PC-9 (cell line): ENCODE data around the gene FOXC2. TPM values are rescaled to one million over a fixed set of nuclear protein-coding genes. Genes with fewer than 3 reads are reported as not detected.

Experiments used
- BruUV-seq: library from RNA; stranded (reverse); fragments of 400-500 nt; replicated peaks from 2 replicates; lab custom pipeline; 2021; lab: Mats Ljungman, UMichigan
- CTCF ChIA-PET: fragments of 300-600 bp; sonication (Branson Sonifier 250); formaldehyde crosslinking; loops from one replicate; lab custom pipeline; 2022; ENCODE audit warnings: antibody characterized with exemption; lab: Charles Lee
- POLR2A ChIA-PET: fragments of 300-600 bp; sonication (Branson Sonifier 250); formaldehyde crosslinking; loops from one replicate; lab custom pipeline; 2022; ENCODE audit warnings: antibody characterized with exemption; ENCODE audit not compliant: unreplicated experiment; lab: Charles Lee
- DNase-seq, 2 experiments: peaks; one replicate each; pipeline versions ENCODE4 v3.0.0 to v3.0.0-alpha.2; 2015 to 2022; ENCODE audit warnings: mixed read lengths in 1 of 2
- H2AFZ ChIP-seq: fragments of 200-600 bp; sonication (generic); 2 replicates; pipeline ENCODE4 v1.8.1; 2017; ENCODE audit warnings: antibody characterized with exemption
- H3F3A ChIP-seq: fragments of 200-600 bp; sonication (generic); 2 replicates; pipeline ENCODE4 v1.8.1; 2017; ENCODE audit warnings: antibody characterized with exemption, mild to moderate bottlenecking, low read depth; ENCODE audit not compliant: insufficient read depth
- H3K27ac ChIP-seq: fragments of 200-600 bp; sonication (generic); 2 replicates; pipeline ENCODE4 v1.6.1; 2016; ENCODE audit warnings: mixed run types
- H3K27me3 ChIP-seq: fragments of 200-600 bp; sonication (generic); 2 replicates; pipeline ENCODE4 v1.6.1; 2016; ENCODE audit warnings: low read depth, mixed run types; ENCODE audit not compliant: insufficient read depth
- H3K36me3 ChIP-seq: fragments of 200-600 bp; sonication (generic); 2 replicates; pipeline ENCODE4 v1.6.1; 2016; ENCODE audit warnings: low read depth, mixed run types
- H3K4me1 ChIP-seq: fragments of 200-600 bp; sonication (generic); replicated peaks from 2 replicates; pipeline ENCODE4 v1.6.1; 2016; ENCODE audit warnings: mixed run types; ENCODE audit not compliant: insufficient read depth
- H3K4me2 ChIP-seq: fragments of 200-600 bp; sonication (generic); 2 replicates; pipeline ENCODE4 v1.6.1; 2017; ENCODE audit warnings: mixed run types
- H3K4me3 ChIP-seq: fragments of 200-600 bp; sonication (generic); 2 replicates; pipeline ENCODE4 v1.6.1; 2016; ENCODE audit warnings: mixed run types
- H3K79me2 ChIP-seq: fragments of 200-600 bp; sonication (generic); 2 replicates; pipeline ENCODE4 v1.6.1; 2017; ENCODE audit warnings: low read depth, mixed run types
- H3K9me2 ChIP-seq: fragments of 200-600 bp; sonication (generic); 2 replicates; pipeline ENCODE4 v1.8.1; 2017; ENCODE audit warnings: mild to moderate bottlenecking; ENCODE audit not compliant: insufficient read depth
- H3K9me3 ChIP-seq: fragments of 200-600 bp; sonication (generic); 2 replicates; pipeline ENCODE4 v1.8.1; 2016; ENCODE audit warnings: low read depth; ENCODE audit not compliant: insufficient read depth
- H4K20me1 ChIP-seq: fragments of 200-600 bp; sonication (generic); 2 replicates; pipeline ENCODE4 v1.8.1; 2017; ENCODE audit not compliant: insufficient read depth
- CTCF ChIP-seq: fragments of 200-600 bp; sonication (generic); conservative IDR thresholded peaks from 2 replicates; pipeline ENCODE4 v1.6.1; 2017; ENCODE audit warnings: mixed run types, antibody characterized with exemption, mild to moderate bottlenecking, moderate library complexity
- EZH2 ChIP-seq: fragments of 200-600 bp; sonication (generic); IDR thresholded peaks from 2 replicates; pipeline ENCODE4 v1.8.0; 2017; ENCODE audit warnings: antibody characterized with exemption, low read depth
- intact Hi-C: fragments of 100-400 bp; cut with micrococcal nuclease; formaldehyde crosslinking; loops from one replicate; pipeline ENCODE4 v1.10.0; 2022; ENCODE audit not compliant: unreplicated experiment
- total RNA-seq: library from RNA; stranded (reverse); gene quantifications from 2 replicates; pipeline ENCODE4 v1.2.3, GENCODE V29; 2021

FOXC2 gene
- total RNA-seq, 1 experiment from 2014 or later, result not detected

GRCh38 chr16:86565644-86566511 lies 751 bp upstream of the FOXC2 start:
- Histone ChIP-seq H3K9me3 (no peaks in the 10 kb centered on the region), H3K4me3 (no peak overlapping the region), H2AFZ (no peak overlapping the region), H3K9me2 (no peaks in the 10 kb centered on the region), H3K4me1 (no peaks in the 10 kb centered on the region), H3F3A (no peaks in the 10 kb centered on the region), H3K27ac (no peak overlapping the region), H3K27me3 (peaks cover 50% of the 10 kb centered on the region), H3K36me3 (no peaks in the 10 kb centered on the region), H3K4me2 (no peak overlapping the region), H3K79me2 (no peaks in the 10 kb centered on the region), H4K20me1 (no peaks in the 10 kb centered on the region)
- TF ChIP-seq CTCF (no peak), EZH2 (no peak)
- intact Hi-C loops, result loop anchor here (10.0 kb wide), 1 partner anchor 639 kb away; no protein-coding TSS in a partner anchor
- no TSS peak for BruUV-seq
- DNase-seq, result no peak
- ChIA-PET POLR2A (no interaction called here), CTCF (no interaction called here)

DNA sequence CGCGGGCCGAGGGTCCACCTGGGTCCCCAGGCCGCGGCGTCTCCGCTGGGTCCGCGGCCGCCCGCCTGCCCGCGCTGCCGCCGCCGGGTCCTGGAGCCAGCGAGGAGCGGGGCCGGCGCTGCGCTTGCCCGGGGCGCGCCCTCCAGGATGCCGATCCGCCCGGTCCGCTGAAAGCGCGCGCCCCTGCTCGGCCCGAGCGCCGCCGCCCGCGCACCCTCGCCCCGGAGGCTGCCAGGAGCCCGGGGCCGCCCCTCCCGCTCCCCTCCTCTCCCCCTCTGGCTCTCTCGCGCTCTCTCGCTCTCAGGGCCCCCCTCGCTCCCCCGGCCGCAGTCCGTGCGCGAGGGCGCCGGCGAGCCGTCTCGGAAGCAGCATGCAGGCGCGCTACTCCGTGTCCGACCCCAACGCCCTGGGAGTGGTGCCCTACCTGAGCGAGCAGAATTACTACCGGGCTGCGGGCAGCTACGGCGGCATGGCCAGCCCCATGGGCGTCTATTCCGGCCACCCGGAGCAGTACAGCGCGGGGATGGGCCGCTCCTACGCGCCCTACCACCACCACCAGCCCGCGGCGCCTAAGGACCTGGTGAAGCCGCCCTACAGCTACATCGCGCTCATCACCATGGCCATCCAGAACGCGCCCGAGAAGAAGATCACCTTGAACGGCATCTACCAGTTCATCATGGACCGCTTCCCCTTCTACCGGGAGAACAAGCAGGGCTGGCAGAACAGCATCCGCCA lies 504 bp downstream of the FOXC2 start:
- TF ChIP-seq CTCF (no peak), EZH2 (no peak)
- H3K36me3 ChIP-seq, result no peaks in the 10 kb centered on the region
- no TSS peak for BruUV-seq
- intact Hi-C loops, result loop anchor here (10.0 kb wide), 1 partner anchor 638 kb away; no protein-coding TSS in a partner anchor
- H3K27me3 ChIP-seq, result peaks cover 56% of the 10 kb centered on the region
- no peak overlapping the region for H3K27ac ChIP-seq
- H3K4me2 ChIP-seq, result no peak overlapping the region
- no peaks in the 10 kb centered on the region for H3K9me3 ChIP-seq
- H3K9me2 ChIP-seq, result no peaks in the 10 kb centered on the region
- CTCF ChIA-PET, result no interaction called here
- no peaks in the 10 kb centered on the region for H3K4me1 ChIP-seq
- no peak for DNase-seq
- H3K79me2 ChIP-seq, result no peaks in the 10 kb centered on the region
- H3F3A ChIP-seq, result no peaks in the 10 kb centered on the region
- no peak overlapping the region for H2AFZ ChIP-seq
- POLR2A ChIA-PET, result no interaction called here
- no peaks in the 10 kb centered on the region for H4K20me1 ChIP-seq
- H3K4me3 ChIP-seq, result no peak overlapping the region

GRCh38 chr16:86567701-86568581 lies 1.3 kb downstream of the FOXC2 start:
- Histone ChIP-seq H3K4me1 (no peaks in the 10 kb centered on the region), H3K9me3 (no peaks in the 10 kb centered on the region), H3F3A (no peaks in the 10 kb centered on the region), H3K4me3 (no peak overlapping the region), H3K36me3 (no peaks in the 10 kb centered on the region), H2AFZ (no peak overlapping the region), H3K27me3 (peaks cover 63% of the 10 kb centered on the region), H3K27ac (no peak overlapping the region), H3K79me2 (no peaks in the 10 kb centered on the region), H4K20me1 (no peaks in the 10 kb centered on the region), H3K9me2 (no peaks in the 10 kb centered on the region), H3K4me2 (no peak overlapping the region)
- no TSS peak for BruUV-seq
- TF ChIP-seq CTCF, result no peak
- no peak for TF ChIP-seq EZH2
- CTCF ChIA-PET, result no interaction called here
- POLR2A ChIA-PET, result no interaction called here
- no peak for DNase-seq
- intact Hi-C loops, result loop anchor here (10.0 kb wide), 1 partner anchor 637 kb away; no protein-coding TSS in a partner anchor
